Hepatocyte (in vitro differentiated cells): ENCODE data around the gene EME2.

Source experiments
- EZH2phosphoT487 ChIP-seq: fragments of 200-600 bp; sonication (generic); IDR thresholded peaks from one replicate; pipeline ENCODE4 v1.6.1; 2018; ENCODE audit warnings: antibody characterized with exemption, mild to moderate bottlenecking, low read depth, moderate library complexity; ENCODE audit not compliant: unreplicated experiment, severe bottlenecking
- TF ChIP-seq, protein P1 (sequence below): fragments of 200-600 bp; sonication (generic); IDR thresholded peaks from 2 replicates; pipeline ENCODE4 v1.5.1; 2016; ENCODE audit warnings: antibody characterized with exemption, mild to moderate bottlenecking; ENCODE audit not compliant: poor library complexity

- TF ChIP-seq, protein P1, sequence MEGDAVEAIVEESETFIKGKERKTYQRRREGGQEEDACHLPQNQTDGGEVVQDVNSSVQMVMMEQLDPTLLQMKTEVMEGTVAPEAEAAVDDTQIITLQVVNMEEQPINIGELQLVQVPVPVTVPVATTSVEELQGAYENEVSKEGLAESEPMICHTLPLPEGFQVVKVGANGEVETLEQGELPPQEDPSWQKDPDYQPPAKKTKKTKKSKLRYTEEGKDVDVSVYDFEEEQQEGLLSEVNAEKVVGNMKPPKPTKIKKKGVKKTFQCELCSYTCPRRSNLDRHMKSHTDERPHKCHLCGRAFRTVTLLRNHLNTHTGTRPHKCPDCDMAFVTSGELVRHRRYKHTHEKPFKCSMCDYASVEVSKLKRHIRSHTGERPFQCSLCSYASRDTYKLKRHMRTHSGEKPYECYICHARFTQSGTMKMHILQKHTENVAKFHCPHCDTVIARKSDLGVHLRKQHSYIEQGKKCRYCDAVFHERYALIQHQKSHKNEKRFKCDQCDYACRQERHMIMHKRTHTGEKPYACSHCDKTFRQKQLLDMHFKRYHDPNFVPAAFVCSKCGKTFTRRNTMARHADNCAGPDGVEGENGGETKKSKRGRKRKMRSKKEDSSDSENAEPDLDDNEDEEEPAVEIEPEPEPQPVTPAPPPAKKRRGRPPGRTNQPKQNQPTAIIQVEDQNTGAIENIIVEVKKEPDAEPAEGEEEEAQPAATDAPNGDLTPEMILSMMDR, result no peak
- TF ChIP-seq EZH2phosphoT487, result no peak
Observed at GRCh38 chr16:1762196-1762878, 10.3 kb upstream of the EME2 start.
